A673 (cell line): ENCODE results near the gene CDK11B.

Experiments
- CTCF ChIP-seq: fragments of 300-800, 200-600 bp; sonication (generic); conservative IDR thresholded peaks from 2 replicates; pipeline ENCODE4 v1.5.1; 2017; ENCODE audit warnings: low read depth, mild to moderate bottlenecking, antibody characterized with exemption, low read length, moderate library complexity, mixed read lengths
- EZH2 ChIP-seq: fragments of 200-600 bp; sonication (generic); IDR thresholded peaks from 2 replicates; pipeline ENCODE4 v1.6.1; 2017; ENCODE audit warnings: borderline replicate concordance, low read depth, mild to moderate bottlenecking, mixed read lengths, antibody characterized with exemption, low read length; ENCODE audit not compliant: poor library complexity, severe bottlenecking

DNA sequence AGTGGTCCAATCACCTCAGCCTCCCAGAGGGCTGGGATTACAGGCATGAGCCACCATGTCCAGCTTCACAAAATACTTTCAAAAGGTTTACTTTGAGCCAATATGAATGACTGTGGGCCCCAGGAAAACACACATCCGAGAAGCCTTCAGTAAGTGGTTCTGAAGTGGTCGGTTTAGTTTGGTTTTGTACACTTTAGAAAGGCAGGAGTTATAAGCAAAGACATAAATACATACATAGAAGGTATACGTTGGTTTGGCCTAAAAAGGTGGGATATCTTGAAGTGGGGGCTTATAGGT, 46.8 kb downstream of the CDK11B start:
- TF ChIP-seq CTCF (no peak), EZH2 (no peak)
